Thoracic aorta (tissue), 2 donors: ENCODE data around the gene AMBP. TPM values are rescaled to one million over a fixed set of nuclear protein-coding genes. Genes with fewer than 3 reads are reported as not detected.

ENCODE experiments used
- ATAC-seq: fragments of 150-250 bp; one replicate; pipeline ENCODE4 v1.8.0; 2017; ENCODE audit warnings: low read depth; ENCODE audit not compliant: insufficient number of reproducible peaks, low FRiP score
- DNase-seq: peaks from one replicate; pipeline ENCODE4 v3.0.0-alpha.2; 2020; ENCODE audit warnings: low spot score
- H3K27ac ChIP-seq, 2 donors: fragments of 200-600 bp; sonication (generic); 1 replicate in 1 of 2; 2 replicates in 1 of 2; pipeline ENCODE4 v1.5.1; 2016; ENCODE audit warnings: mild to moderate bottlenecking in 2 of 2, moderate library complexity in 2 of 2
- H3K27me3 ChIP-seq: fragments of 200-600 bp; sonication (generic); replicated peaks from 2 replicates; pipeline ENCODE4 v1.6.0; 2016; ENCODE audit warnings: mild to moderate bottlenecking; ENCODE audit not compliant: insufficient read depth
- H3K36me3 ChIP-seq: fragments of 200-600 bp; sonication (generic); one replicate; pipeline ENCODE4 v1.5.1; 2016
- H3K4me1 ChIP-seq, 2 donors: fragments of 200-600 bp; sonication (generic); 1 replicate in 1 of 2; 2 replicates in 1 of 2; pipeline versions ENCODE4 v1.5.1 to v1.6.0; 2016; ENCODE audit warnings: low read depth in 2 of 2, mild to moderate bottlenecking in 1 of 2; ENCODE audit not compliant: control insufficient read depth in 1 of 2
- H3K4me3 ChIP-seq: fragments of 200-600 bp; sonication (generic); 2 replicates; pipeline ENCODE4 v1.5.1; 2016; ENCODE audit warnings: mild to moderate bottlenecking
- H3K9me3 ChIP-seq: fragments of 200-600 bp; sonication (generic); 2 replicates; pipeline ENCODE4 v1.5.1; 2016
- total RNA-seq, 2 donors: library from RNA; depleted of rRNA; stranded (reverse); fragments of >200 nt; gene quantifications; one replicate each; pipeline versions ENCODE4 v1.1.0 to v1.2.3, GENCODE V29; 2016
- TF ChIP-seq, protein P1 (sequence below): fragments of 200-600 bp; sonication (generic); IDR thresholded peaks from one replicate; pipeline ENCODE4 v1.5.1; 2019; ENCODE audit warnings: antibody characterized with exemption

AMBP gene
- total RNA-seq, 2 donors from 2014 or later, result not detected

- no peaks in the 10 kb centered on the region for H3K36me3 ChIP-seq
- H3K9me3 ChIP-seq, result peaks cover 7% of the 10 kb centered on the region
- H3K4me1 ChIP-seq, result no peaks in the 10 kb centered on the region
- TF ChIP-seq, protein P1, sequence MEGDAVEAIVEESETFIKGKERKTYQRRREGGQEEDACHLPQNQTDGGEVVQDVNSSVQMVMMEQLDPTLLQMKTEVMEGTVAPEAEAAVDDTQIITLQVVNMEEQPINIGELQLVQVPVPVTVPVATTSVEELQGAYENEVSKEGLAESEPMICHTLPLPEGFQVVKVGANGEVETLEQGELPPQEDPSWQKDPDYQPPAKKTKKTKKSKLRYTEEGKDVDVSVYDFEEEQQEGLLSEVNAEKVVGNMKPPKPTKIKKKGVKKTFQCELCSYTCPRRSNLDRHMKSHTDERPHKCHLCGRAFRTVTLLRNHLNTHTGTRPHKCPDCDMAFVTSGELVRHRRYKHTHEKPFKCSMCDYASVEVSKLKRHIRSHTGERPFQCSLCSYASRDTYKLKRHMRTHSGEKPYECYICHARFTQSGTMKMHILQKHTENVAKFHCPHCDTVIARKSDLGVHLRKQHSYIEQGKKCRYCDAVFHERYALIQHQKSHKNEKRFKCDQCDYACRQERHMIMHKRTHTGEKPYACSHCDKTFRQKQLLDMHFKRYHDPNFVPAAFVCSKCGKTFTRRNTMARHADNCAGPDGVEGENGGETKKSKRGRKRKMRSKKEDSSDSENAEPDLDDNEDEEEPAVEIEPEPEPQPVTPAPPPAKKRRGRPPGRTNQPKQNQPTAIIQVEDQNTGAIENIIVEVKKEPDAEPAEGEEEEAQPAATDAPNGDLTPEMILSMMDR, result no peak
- no peak overlapping the region for H3K4me3 ChIP-seq
- DNase-seq (no peak), ATAC-seq (no peak)
- no peaks in the 10 kb centered on the region for H3K27me3 ChIP-seq
- no peak overlapping the region for H3K27ac ChIP-seq
Measured at GRCh38 chr9:114124138-114124537, 46.0 kb upstream of the AMBP start.

GRCh38 chr9:114123031-114123977 lies 45.2 kb upstream of the AMBP start:
- Histone ChIP-seq H3K4me3 (no peak overlapping the region), H3K27me3 (no peaks in the 10 kb centered on the region), H3K9me3 (peaks cover 7% of the 10 kb centered on the region), H3K4me1 (no peaks in the 10 kb centered on the region), H3K27ac (no peak overlapping the region), H3K36me3 (no peaks in the 10 kb centered on the region)
- ATAC-seq (no peak), DNase-seq (no peak)
- TF ChIP-seq, protein P1, result no peak

DNA sequence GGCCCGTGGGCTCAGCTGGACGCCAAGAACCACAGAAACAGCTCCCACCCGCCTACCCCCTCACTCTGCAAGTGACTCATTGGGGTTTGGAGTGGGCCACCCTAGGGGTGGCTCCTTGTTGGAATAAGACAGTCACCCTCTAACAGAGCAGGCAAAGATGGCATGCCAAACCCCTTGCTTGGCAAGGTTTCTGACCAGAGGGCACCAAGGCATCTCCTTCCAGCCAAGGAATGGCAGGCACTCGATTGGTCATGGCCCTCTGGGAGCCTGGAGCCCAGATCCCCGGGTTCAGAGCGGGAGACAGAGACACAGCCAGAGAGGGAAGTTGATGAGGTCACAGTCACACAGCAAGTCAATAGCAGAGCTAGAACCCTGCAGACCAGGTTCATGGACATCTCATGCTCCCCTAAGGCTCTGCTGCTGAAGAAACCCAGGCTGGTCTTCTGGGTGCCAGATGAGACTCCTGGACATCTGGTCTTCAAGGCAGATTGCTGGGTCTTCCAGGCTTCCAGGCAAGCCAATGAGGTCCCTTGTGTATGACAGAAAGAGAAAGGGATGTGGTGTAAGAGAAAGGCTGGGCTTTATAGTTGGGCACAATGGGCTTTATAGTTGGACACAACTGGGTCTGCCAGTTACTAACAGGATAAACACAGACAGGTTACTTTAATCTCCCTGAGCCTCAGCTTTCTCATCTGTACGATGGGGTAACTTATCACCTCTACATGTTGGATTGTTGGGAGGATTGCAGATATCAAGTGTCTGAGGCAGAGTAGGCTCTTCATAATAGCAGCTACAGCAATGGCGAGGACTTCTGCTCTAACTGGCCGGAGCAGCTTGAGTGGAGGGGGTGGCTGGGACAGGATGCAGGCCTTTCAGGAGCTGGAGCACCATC lies 44.3 kb upstream of the AMBP start:
- Histone ChIP-seq H3K36me3 (no peaks in the 10 kb centered on the region), H3K27ac (no peak overlapping the region), H3K4me3 (no peak overlapping the region), H3K9me3 (peaks cover 1% of the 10 kb centered on the region), H3K27me3 (no peaks in the 10 kb centered on the region), H3K4me1 (no peaks in the 10 kb centered on the region)
- ATAC-seq (no peak), DNase-seq (no peak)
- TF ChIP-seq, protein P1, result no peak

DNA sequence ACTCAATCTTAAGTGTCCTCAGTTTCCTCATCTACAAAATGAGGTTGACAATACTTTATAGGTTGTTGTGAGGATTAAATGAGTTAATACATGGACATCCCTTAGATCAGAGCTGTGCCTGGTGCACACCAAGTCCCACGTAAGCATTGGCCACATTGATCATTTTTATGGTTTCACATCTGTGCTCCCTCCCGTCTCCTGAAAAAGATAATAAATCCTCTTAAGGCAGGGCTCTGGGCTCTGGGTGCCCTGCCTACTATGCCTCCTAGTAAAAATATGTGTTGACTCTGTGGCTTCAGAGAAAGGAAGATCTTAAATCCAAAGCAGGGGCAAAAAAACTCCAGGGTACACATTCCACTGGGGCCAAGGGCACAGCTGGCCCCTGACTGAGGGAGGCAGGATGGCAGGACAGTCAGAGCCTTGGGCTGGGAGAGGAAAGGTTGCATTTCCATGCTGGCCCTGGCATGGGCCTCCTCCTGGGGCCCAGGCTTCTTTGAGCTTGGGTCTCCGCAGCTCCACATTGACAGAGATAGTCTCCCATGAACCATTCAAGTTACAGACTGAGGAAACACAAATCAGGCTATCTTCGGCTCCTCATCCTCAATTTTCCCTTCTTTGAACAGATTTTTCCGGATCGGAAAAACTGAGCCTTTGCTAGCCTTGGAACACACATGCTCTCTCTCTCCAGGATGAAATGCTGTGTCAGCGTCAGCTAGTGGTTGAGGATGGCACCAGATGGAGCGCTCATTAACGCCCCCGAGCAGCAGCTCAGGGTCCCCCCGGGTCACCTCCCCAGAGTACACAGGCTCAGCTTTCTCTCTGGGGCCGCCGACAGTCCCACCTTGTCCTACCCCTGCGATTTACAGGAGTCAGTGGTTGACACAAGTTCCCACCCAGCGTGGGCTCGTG lies 43.4 kb upstream of the AMBP start:
- no peak overlapping the region for H3K4me3 ChIP-seq

More for the DNA sequence above, 43.4 kb upstream of the AMBP start:
- ATAC-seq (no peak), DNase-seq (no peak)
- no peaks in the 10 kb centered on the region for H3K9me3 ChIP-seq
- peaks cover 0 to under 1% of the 10 kb centered on the region in 2 donors for H3K4me1 ChIP-seq
- TF ChIP-seq, protein P1, result no peak
- no peaks in the 10 kb centered on the region for H3K36me3 ChIP-seq
- H3K27ac ChIP-seq, result no peak overlapping the region
- no peaks in the 10 kb centered on the region for H3K27me3 ChIP-seq
